GM03348 (cell line): ENCODE measurements around the gene SYNRG.
"Not testable (repeated sequence)": the region's sequence is repeated elsewhere in the genome, so short reads cannot be mapped to it uniquely, and the experiment has no call there.

Experiments
- DNase-seq: peaks from one replicate; pipeline ENCODE4 v3.0.0; 2012; ENCODE audit warnings: low spot score

SYNRG gene

DNA sequence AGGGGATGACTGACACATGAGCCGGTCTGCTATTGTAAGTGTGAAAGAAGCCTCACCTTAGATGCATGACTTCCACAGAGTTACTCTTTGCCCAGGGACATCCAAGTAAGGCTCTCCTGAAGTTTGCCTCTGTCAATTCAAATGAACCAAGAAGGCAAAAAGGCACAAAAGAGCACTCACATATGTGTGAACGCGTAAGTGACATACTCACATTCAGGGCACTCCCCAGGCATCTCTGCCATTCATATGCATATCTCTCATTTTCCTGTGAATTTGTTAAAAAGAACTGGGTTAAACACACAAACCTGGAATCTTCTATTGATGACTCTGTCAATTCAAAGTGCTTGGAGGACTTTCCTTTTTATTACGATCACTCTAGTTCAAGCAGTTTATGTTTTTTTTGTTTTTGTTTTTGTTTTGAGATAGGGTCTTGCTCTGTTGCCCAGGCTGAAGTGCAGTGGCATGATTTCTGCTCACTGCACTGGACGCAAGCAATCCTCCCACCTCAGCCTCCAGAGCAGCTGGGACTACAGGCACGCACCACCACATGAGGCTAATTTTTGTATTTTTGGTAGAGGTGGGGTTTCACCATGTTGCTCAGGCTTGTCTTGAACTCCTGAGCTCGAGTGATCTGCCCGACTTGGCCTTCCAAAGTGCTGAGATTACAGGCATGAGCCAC lies 70.1 kb downstream of the SYNRG start:
- DNase-seq, result no peak

DNA sequence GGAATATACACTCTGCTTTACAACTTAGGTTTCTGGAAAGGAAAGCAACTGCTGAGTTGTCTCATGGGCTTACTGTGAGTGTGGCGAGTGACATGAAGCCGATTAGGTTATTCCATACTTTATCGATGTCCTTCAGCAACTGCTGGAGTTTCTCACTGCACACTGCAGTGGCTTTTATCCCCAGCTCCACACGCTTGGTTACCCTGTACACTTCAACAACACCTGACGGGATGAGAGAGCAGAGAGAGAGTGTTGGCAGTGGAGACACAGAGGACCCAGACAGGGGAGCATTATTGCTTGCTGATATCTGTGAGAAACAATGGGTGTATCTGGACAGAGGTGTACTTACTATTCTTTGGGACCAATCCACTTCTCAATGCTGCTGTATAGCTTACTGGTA lies 73.3 kb downstream of the SYNRG start:
- DNase-seq, result no peak

DNA sequence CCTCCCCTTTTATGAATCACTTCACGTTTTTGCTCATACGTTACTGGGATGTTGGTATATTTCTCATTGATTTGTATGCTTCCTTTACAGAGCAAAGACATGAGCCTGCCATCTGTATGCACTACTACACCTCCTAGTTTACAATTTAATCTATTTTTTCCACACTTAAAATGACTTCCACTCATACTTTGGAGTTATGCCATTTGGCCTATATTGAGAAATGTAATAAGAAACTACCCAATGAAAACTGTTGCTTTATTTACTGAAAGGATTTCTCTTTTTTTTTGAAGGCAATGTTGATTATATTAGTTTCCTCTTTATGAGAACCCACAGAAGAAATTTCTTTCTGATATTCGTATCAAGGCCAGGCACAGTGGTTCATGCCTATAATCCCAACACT lies 76.5 kb downstream of the SYNRG start:
- no peak for DNase-seq

DNA sequence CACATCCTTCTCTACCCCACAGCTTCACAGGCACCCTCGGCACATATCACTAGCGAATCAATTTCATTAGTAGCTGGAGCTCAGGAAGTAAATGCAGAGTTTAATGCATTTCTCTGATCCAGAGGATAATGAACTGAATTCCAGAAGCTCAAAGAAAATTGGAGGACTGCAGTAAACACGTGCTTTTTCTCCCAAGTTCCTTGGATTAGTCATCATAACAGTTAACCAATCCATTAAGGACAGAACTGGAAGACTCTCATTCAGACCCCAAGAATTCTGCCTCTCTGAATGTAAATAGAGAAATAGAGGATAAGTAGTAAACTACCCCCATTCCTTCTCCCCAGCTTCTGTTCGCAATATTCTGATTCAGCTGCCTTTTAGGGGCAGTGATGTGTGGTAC lies 78.8 kb downstream of the SYNRG start:
- DNase-seq, result no peak

DNA sequence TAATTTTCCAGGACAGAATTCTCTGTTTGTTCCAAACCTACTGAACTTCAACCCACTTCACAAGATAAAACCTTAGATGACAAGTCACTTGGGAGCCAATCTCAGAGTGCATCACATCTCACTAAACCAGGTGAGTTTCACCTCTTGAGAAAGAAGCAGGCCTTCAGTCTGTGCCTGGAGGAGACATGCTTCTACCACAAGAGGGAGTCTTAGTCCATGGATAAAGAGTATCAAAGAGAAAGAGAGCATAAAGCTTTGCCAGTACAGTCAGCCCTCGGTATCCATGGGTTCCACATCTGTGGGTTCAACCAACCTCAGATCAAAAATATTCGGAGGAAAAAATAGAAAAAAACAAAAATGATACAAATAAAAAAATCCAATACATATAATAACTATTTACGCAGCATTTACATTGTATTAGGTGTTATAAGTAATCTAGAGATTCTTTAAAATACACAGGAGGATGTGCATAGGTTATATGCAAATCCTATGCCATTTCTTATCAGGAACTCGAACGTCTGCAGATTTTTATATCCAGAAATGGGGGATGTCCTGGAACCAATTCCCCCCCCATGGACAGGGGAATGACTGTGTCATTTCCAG lies 81.9 kb downstream of the SYNRG start:
- peak; percentile 62 for DNase-seq

DNA sequence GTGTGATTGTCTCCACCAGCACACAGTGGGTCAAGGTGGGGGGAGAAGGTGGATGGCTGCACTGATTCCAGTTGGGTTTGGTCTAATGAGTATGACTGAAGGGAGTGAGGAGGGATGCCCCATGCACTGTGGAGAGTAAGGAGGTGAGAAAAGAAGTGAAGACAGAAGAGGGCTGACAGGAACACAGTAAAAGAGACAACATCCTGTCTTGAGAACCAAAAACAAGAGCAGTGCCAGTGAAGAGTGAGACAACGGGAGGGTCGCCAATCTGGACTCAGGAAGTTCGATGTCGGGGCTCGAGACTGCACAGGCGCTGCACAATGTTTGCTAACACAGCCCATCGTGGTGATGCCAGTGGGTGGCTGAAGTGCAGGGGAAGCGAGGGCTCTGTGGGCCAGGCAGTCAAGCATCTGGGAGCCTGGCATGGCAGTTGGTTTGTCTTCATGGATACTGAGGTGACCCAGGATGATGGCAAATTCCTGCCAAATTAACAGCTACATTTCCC lies 85.5 kb downstream of the SYNRG start:
- DNase-seq, result no peak

DNA sequence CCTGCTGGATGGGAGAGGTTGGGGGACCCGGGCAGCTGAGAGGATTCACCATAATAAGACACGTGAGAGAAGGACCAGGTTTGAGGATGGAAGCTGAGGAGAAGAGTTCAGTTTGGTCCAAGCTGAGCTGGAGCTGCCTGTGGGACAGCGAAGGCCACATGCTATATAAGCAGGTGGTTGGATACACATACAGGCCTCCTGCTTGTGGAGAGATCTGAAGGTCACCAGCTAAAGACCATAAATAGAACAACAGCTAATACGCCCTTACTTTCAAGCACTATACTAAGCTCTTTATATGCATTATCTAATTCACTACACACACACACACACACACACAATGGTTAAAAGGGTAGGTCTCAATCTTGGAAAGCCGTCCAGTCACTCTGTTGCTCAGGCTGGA lies 87.4 kb downstream of the SYNRG start:
- no peak for DNase-seq

DNA sequence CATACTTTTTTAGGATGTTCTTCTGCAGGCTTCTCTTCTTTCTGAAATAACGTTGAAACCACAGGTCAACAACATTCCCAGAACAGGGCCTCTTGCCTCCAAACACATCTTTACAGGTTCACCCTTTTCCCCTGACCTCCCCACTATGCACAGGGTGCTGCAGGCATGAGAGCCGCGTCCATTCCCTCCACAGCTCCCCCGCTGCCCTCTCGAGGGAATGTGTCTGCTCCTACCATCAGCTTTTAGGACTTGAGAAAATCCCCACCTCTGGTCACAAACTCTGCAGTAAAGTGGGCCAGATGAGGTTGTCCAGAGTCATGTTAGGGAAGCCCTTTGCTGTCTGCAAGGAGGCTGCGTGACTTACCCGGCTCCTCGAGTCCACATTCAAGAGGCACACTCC lies 89.0 kb downstream of the SYNRG start:
- no peak for DNase-seq

DNA sequence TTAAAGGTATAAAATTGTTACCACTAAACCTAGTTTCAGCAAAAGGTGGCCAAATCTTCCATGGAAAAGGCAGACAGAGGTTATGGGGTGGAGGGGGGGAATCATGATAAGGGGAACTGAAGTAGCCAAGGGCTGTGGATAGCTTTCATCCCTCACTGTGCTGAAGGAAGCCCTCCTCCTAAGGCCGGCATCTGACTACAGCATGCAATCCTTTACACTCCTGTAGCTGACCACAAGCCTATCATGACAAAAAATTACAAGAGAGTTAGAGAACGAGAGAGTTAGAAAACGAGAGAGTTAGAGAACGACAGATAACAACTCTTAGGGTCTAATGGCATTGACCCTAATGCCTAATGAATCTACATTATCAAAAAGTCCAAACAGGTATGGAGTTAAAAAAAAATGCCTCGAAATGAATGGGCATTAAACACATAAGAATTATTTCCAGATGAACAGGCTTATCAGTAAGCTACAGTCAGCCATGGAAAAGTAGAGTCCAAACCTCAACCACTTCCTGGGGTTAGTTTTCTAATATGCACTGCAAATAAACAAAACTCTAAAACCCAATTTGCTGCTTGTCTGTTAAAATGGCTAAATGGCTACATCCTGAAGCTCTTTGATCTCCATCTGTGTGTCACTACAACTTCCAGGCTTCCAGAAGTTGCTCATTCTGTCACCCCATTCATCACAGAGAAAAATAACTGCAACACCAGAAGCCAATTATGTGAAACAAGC lies 89.8 kb downstream of the SYNRG start:
- no peak for DNase-seq

DNA sequence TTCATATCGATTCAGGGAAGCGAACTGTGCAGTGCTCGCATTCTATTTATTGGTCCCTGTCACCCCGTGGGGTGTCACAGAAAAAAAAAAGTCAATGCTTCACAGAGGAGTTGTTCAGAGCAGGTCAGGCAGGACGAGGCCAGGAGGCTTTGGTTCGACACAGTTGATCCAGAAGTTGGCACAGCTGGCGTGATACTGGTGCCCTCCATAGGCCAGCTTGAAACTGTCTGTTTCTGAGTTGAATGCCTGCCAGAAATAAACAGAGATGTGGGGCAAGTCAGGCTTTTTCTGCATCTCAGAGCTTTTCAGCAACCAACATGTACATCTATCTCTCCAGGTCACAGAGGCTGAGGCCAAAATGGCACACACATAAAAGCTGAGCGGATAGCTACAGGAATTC lies 90.4 kb downstream of the SYNRG start:
- DNase-seq, result no peak

DNA sequence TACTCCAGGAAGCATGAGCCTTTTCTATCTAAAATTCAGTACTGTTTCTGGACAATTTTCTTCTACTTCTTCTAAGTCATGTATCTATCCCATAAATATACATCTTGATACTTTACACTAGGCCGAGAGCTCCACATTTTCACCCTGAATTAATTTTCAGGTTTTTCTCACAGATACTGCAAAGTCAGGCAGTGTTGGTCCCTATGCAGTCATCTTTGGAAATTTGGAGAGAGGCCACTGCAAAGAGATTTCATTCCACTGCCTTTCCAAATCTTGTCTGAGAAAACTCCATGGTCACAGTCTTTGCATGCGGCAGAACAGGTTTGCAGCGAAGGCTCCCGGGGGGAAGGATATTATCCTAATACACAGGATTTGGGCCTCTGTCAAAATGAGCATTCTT lies 91.3 kb downstream of the SYNRG start:
- DNase-seq, result no peak

DNA sequence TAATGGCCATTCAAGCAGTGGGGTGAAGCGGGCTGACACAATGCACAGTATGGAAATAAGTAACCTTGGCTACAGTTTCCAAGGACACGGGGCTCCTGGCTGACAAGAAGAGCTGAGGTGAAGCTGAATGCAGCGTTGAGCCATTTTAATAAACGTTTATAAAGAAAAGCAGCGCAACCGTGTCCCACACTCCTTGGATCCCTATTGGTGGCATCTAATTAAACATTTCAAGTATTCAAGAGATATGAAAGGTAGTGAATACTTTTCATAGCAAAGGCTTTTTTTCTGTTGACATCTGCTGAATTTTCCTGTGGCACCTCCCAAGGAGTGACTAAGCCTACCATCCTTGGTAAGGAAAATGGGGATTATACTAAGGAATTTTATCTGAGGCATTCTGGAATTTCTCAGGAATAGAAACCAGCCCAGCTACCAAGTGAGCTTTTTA lies 93.1 kb downstream of the SYNRG start:
- peak; percentile 30 for DNase-seq

DNA sequence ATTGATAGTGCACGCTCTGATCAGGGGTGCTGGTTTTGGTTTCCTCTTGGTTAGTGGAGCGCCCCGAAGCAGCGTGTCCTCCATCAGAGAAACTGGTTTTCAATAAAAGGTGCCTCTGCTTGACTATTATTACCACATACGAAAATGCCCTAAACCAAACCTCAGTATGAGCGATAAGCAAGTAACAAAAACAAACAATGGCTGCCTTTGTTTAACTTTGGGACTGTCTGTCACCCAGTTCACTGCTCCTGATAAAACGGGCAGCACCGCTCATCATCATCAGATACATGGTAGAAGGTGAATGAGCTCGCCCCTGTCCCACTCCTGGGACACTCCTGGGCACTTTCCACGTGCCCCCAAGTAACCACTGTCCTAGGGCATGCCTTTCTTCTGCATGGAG lies 95.5 kb downstream of the SYNRG start:
- DNase-seq, result no peak

DNA sequence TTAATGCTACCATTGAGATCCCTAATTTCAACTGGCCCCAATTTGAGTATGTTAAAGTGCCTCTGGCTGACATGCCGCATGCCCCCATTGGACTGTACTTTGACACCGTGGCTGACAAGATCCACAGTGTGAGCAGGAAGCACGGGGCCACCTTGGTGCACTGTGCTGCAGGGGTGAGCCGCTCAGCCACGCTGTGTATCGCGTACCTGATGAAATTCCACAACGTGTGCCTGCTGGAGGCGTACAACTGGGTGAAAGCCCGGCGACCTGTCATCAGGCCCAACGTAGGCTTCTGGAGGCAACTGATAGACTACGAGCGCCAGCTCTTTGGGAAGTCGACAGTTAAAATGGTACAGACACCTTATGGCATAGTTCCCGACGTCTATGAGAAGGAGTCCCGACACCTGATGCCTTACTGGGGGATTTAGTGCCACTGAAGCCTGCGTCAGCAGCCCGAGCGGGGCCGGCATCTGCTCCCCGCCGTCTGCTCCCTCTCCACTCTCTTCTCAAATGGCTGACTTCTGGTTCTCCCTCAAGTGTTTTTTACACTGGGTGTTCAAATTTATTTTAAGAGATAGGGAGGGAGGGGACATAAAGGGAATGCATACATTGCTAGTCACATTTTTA lies 96.7 kb downstream of the SYNRG start:
- no peak for DNase-seq

DNA sequence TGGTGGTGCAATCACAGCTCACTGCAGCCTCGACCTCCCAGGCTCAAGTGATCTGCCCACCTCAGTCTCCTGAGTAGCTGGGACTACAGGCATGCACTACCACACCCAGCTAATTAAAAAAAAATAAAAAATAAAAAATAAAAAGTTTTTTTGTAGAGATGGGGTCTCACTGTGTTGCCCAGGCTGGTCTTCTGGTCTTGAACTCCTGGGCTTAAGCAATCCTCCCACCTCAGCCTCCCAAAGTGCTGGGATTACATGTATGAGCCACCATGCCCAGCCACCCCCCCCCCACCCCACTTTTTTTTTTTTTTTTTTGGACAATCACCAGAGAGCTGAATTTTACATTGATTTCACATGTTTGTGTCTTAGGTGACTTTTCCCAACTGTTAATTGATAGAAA lies 97.6 kb downstream of the SYNRG start:
- not testable (repeated sequence) for DNase-seq

DNA sequence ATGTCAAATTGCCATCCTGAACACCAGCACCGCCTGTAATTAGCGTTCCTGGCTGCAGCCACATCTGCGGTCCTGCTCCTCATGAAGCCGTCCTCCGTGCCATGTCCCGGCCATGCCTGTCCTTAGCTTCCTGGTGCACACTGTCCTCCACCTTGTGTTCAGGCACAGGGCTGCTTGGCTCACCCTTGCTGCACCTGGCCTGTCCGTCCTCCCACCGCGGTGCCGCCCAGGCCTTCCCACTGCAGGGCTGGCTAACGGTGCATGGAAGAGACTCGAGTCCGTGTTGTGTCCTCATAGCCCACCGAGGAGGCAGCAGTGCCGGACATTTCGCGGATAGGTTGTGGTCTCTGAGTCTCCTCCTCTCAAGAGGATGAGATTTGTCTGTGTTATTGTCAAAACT lies 99.2 kb downstream of the SYNRG start:
- DNase-seq, result no peak

DNA sequence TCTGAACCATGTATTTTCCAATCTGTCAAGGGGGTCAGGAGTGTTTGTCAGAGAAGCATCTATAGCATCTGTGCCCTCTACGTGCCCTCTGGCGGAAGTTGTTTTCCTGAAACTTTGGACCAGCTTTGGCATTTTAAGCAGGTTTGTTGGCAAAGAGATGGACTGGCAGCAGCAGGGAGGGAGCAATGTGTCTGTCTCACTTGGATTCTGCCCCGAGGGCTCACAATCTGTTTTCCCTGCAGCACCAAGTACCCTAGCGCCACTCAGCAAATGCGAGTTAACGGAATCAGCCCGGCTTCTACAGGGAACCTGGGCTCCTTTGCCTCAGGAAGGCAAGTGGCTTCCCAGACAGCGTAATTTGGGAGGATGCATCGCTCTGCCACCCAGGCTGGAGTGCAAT lies 102.1 kb downstream of the SYNRG start:
- no peak for DNase-seq

DNA sequence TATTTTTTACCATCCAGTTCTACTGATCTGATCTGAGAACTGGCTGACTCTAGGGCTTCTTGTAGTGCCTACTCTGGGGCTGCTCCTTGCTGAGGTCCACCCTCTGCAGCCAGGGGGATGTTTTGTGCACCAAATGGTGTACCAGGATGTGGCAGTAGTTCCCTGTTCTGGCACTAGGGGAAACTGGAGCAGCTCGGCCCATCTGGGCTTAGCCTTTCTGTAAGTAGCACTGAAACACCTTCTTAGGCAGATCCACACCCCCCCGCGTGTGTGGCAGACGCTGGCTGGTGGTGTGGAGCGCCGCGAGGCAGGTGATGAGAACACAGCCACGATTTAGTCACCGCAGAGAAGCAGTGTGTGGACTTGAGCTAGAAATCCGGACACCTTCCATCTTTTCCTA lies 102.5 kb downstream of the SYNRG start:
- DNase-seq, result no peak

DNA sequence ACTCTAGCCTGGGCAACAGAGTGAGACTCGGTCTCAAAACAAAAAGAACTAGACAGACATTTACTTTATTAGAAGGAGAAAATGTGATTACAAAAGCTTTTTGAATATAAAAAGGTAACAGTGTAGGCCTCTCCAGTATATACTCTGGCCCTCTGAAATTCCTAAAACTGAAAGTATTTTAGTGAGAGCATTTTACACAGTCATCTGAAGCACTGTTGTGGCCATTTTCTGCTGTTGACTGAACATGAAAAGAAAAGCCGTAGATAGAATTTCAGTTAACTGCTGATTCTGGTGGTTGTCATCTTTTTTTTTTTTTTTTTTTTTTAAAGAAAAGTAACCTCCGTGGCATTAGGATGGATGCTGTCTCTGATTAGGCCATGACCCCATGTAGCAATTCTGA lies 103.9 kb downstream of the SYNRG start:
- DNase-seq, result no peak

DNA sequence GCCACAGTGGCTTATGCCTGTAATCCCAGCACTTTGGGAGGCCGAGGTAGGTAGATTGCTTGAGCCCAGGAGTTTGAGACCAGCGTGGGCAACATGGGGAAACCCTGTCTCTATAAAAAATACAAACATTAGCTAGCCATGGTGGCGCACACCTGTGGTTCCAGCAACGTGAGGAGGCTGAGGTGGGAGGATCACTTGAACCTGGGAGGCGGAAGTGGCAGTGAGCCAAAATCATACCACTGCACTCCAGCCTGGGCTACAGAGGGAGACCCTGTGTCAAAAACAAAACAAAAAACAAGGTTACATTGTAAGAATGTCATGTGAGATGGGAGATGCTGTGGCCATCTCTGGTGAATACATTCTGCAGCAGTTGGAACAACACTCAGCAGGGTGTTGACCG lies 106.1 kb downstream of the SYNRG start:
- DNase-seq, result no peak

DNA sequence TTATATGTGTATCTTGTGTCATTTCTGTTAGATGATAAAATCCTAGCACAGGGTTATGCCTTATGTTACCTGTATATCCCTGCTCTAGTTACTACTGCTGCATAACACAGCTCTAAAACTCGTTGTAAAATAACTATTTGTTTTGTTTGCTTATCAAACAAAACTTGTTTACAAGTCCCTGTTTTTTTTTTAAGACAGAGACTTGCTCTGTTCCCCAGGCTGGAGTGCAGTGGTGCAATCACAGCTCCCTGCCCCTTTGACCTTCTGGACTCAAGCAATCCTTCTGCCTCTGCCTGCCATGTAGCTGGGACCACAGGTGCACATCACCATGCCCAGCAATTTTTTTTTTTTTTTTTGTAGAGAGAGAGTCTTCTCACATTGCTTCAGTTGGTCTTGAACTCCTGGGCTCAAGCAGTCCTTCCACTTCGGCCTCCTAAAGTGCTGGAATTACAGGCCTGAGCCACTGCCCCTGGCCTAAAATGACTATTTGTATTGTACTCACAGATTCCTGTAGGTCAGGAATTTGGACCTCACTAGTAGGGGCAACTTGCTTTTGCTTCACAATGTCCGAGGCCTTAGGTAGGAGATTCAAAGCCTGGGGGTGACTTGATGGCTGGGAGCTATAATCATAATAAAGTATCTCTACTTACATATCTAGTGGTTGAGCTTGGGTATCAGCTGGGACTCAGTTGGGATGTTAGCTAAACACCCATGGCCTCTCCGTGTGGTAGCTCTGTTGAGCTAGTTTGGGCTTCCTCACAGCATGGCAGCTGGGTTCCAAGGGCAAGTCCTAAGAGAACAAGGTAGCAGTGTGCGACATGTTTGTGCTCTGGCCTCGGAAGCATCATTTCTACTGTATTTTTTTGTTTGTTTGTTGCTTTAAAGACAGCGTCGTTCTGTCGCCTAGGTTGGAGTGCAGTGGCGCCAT lies 106.9 kb downstream of the SYNRG start:
- no peak for DNase-seq

DNA sequence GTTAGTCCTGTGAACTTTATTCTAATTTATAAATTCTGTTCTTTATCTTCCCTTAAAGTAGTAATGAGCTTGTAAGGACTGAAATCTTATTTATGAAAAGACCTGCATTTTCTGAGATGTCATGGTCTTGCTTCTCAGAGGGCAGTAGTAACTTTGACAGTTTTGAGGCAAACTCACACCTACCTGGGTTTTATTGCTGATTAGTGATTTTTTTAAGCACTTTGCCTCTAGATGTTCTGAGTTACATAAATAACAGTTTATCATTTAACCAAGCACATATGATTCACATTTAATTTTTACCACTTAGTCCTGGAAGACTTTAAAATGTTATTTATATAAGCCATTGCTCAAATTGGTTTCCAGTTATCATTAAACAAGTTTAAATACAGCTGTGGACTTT lies 108.8 kb downstream of the SYNRG start:
- DNase-seq, result no peak
